GM19328 (cell line): ENCODE results near the gene KRT14.
"Not testable (repeated sequence)": the region's sequence is repeated elsewhere in the genome, so short reads cannot be mapped to it uniquely, and the experiment has no call there.

Source experiments
- ATAC-seq: cut with Tn5 transposase; IDR thresholded peaks from one replicate; pipeline ENCODE4 v1.9.1; 2021; ENCODE audit warnings: mild to moderate bottlenecking, moderate library complexity; ENCODE audit not compliant: unreplicated experiment

The KRT14 gene

GRCh38 chr17:41623184-41623861 is 36.6 kb upstream of the KRT14 start:
- not testable (repeated sequence) for ATAC-seq

DNA sequence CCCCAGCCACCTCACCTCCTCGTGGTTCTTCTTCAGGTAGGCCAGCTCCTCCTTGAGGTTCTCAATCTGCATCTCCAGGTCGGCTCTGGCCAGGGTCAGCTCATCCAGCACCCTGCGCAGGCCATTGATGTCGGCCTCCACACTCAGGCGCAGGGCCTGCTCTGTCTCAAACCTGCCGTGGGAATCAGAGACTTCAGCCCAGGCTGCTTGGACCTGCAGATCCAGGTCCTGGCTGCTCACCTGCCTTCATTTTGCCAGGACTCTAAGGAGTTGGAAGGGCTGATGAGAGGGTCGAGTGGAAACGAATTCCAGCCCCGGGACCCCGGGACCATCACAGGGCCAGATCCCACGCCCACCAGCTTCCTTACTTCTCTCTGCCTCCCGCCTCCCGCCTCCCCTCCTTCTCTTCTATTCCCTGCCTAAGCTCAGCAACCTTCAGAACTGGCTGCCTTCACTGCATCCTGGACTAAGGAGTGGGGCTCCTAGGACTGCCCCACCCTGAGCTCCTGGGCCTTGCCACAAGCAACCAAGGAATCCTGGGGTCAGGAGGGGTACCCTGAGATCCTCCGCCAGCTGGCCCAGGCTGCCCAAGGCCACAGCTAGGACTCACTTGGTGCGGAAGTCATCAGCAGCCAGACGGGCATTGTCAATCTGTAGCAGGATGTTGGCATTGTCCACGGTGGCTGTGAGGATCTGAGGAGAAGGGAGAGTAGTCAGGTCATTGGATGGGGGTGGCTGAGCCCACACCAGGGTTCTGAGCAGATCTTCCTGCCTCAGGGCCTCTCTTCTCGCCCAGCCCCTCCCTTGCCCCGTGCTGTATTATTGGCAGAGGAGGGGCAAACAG is 35.9 kb upstream of the KRT14 start:
- ATAC-seq: not testable (repeated sequence)

DNA sequence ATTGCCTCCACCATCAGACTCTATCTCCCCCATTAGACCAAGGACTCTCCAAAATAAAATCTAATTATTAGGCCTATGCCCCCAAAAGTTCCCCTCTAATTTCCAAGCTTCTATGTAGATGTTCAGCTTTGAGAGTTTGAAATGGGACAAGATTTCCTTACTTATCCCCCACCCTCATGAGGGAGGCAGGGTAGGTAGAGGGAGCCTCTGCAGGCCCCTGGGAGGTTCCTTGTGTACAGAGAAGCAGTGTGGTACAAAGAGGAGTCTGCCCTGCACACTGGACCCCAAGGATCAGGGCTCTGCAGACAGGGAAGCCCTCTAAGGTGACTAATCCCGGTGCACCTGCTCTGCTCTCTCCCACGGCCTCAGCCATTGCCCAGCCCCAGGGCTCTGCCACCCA is 35.2 kb upstream of the KRT14 start:
- ATAC-seq: no peak

DNA sequence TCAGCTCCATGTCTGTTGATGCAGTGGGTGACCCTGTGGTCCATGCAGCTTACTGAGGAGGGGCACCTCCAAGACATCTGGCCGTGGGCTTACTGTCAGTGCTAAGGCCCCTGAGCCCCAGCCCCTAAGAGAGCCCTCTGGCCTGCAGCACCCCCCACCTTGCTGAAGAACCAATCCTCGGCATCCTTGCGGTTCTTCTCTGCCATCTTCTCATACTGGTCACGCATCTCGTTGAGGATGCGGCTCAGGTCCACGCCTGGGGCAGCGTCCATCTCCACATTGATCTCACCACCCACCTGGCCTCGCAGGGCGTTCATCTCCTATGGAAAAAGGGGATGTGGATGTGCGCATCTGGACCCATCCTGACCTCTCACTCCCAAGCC is 34.7 kb upstream of the KRT14 start:
- not testable (repeated sequence) for ATAC-seq

DNA sequence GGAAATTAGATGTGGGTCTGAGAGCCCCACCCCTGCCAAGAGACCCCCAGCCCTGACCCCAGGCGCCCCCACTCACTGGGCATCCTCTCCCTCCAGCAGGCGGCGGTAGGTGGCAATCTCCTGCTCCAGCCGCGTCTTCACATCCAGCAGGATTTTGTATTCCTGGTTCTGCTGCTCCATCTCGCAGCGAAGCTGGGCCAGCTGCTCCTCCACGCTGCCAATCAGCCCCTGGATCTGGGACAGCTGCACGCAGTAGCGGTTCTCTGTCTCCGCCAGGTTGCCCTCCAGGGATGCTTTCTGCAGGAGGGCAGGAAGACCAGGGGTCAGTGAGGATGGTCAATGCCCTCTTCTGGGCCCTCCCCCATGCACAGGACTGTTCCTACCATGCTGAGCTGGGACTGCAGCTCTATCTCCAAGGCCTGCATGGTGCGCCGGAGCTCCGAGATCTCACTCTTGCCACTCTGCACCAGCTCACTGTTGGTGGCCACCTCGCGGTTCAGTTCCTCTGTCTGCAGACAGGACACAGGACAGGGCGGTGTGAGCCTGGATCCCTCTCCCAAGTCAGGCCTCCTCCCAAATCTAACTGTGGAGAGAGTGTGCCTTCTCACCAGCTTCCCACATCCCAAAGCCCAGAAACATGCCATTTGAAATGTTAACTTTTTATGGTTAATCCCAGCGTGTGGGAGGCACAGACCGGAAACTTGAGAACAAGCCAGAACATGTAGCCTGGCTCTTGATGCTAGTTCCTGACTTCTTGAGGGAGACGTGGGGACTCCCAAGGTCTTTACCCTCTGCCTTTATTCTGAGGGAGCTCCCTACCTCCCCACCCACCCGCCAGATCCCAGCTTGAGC is 34.1 kb upstream of the KRT14 start:
- no peak for ATAC-seq

DNA sequence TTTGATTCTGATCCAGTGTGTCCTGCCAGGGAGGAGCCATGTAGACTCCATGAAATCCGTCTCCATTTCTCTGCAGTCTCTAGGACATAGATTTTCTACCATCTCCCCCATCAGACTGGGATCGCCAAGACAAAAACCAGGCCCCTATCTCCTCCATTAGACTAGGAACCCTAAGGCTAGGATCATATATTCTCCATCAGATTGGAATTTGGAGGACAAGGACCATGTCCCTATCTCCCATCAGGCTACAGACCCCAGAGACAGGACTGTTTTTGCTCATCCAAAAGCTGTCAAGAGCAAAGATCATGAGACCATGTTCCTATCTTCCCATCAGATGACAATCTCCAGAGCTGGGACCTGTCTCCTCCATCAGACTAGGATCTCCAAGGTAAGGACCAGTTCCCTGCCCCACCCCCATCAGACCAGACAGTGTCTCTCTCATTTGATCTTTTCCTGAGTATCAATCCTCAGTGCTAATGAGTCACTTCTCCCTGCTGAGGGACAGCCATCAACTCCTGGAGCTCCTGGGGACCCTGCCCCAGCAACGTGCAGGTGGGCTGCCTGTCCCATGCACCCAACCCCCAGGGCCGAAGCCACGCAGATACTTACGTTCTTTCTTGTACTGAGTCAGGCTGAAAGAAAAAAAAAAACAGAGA is 33.4 kb upstream of the KRT14 start:
- not testable (repeated sequence) for ATAC-seq

GRCh38 chr17:41619036-41619926 is 32.6 kb upstream of the KRT14 start:
- no peak for ATAC-seq

- no peak for ATAC-seq
These were observed 31.8 kb upstream of the KRT14 start for GRCh38 chr17:41618341-41619035.

GRCh38 chr17:41617698-41618097 is 31.0 kb upstream of the KRT14 start:
- no peak for ATAC-seq

GRCh38 chr17:41617136-41617535 is 30.4 kb upstream of the KRT14 start:
- ATAC-seq: no peak

- not testable (repeated sequence) for ATAC-seq
These were observed 29.8 kb upstream of the KRT14 start for GRCh38 chr17:41616486-41616885.

DNA sequence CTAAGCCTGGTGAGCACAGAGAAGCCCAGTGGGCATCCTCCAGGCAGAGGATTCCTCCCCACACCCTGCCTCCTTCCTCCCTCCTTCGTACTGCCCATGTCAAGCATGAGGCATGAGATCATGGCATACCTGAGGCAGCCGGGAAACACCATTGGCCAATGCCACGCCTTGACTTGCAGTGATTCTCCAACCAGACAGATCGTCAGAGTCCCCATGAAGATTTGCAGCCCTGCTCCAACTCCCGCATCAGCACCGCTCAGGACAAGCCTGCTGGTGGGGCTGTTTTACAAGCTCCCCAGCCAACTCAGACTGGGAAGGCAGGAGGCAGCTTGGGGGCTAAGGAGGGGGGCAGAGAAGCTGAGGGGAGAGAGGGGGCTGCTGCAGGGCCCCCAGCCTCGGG is 28.8 kb upstream of the KRT14 start:
- ATAC-seq: no peak

DNA sequence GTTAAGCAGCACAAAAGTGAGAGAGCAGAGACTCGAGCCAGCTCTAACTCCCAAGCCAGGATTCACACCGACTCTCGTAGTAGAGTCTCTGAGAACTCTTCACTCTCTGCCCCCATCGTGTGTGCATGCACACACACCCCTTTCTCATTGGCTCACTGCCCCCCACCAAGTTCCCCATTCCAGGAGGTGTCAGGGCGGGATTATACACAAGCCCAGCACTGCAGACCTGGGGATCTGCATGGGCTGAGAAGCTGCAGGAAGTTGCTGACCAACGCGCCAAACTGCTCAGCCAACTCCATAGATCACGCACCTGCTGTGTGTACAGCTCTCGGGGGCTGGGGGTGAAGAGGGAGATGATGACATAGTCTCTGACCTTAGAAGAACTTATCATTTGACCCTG is 28.1 kb upstream of the KRT14 start:
- ATAC-seq: not testable (repeated sequence)

- ATAC-seq: no peak
These were observed 27.4 kb upstream of the KRT14 start for GRCh38 chr17:41614098-41614497.

GRCh38 chr17:41613277-41614082 is 26.8 kb upstream of the KRT14 start:
- no peak for ATAC-seq

DNA sequence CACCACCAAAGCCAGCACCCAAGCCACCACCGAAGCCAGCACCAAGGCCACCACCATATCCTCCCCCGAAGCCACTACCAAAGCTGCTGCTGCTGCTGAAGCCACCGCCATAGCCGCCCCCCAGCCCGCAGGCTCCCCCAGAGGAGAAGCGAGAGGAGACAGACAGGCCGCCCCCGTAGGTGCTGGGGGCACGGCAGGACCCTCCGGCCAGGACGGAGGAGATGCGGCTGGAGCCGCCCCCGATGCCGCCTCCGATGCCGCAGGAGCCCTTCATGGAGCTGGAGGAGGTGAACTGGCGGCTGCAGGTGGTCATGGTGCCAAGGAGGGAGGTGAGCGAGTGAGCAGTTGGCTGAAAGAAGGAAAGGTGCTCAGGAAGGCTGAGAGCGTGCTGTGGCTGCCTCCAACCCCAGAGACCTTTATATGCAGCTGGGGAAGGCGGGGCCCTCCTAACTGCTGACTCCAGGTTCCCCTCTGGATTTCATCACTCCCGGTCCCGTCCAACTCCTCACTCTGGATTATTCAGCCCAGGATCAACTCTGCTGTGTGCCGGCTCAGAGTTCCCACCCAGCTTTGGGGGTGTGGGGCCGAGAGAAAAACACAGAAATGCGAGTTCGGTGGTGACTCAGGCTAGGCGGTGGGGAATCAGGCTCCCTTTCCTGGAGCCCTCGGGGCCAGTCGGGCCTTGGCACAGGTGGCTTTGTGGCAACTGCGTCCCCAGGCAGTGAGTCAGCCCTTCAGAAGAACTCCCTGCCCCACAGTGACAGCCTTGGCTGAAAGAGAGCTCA is 25.9 kb upstream of the KRT14 start, which contains the start of gene KRT16:
Gene KRT16, minus strand, starts transcription at position 392 of the 785 bp plus-strand sequence. Its CDS starts 79 bp downstream, at position 313.
- not testable (repeated sequence) for ATAC-seq

- ATAC-seq: no peak
These were observed 24.4 kb upstream of the KRT14 start for GRCh38 chr17:41610965-41611640.
